ENCODE data around the gene PLA2G2F. TPM values are rescaled to one million over a fixed set of nuclear protein-coding genes. Genes with fewer than 3 reads are reported as not detected.

PLA2G2F gene
- total RNA-seq, 4 donors from 2014 or later = not detected

DNA sequence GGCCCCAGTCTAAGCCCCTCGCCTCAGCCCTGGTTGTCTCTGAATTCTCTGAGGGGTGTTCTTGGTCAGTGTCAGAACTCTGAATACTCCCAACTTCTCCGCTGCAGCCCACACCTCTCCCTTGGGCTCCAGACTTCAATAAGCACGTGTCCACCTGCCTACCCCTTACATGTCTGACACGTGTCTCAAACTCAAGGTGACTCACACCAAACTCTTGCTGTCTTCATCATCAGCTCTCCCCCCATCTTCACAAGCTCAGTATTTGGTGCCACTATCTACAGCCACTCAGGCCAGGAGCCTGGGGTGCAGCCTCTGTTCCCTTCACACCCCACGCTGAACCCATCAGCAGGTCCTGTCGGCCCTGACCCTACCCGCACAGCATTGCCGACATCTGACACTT lies 28.0 kb downstream of the PLA2G2F start:
- TF ChIP-seq, protein P1, sequence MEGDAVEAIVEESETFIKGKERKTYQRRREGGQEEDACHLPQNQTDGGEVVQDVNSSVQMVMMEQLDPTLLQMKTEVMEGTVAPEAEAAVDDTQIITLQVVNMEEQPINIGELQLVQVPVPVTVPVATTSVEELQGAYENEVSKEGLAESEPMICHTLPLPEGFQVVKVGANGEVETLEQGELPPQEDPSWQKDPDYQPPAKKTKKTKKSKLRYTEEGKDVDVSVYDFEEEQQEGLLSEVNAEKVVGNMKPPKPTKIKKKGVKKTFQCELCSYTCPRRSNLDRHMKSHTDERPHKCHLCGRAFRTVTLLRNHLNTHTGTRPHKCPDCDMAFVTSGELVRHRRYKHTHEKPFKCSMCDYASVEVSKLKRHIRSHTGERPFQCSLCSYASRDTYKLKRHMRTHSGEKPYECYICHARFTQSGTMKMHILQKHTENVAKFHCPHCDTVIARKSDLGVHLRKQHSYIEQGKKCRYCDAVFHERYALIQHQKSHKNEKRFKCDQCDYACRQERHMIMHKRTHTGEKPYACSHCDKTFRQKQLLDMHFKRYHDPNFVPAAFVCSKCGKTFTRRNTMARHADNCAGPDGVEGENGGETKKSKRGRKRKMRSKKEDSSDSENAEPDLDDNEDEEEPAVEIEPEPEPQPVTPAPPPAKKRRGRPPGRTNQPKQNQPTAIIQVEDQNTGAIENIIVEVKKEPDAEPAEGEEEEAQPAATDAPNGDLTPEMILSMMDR (IDR thresholded peaks at IDR 0.05) = no peak
- H3K4me1 ChIP-seq = no peaks in the 10 kb centered on the region
- DNase-seq = no peak
- H3K9me3 ChIP-seq = no peaks in the 10 kb centered on the region
- 81 to 93% methylated on average over 8 of the region's 8 CpGs for WGBS, 2 donors
- no peak overlapping the region for H3K4me3 ChIP-seq (replicated peaks in 1 of 3)
- no peaks in the 10 kb centered on the region for H3K27me3 ChIP-seq
- H3K27ac ChIP-seq = no peak overlapping the region
- intact Hi-C loops (cut with DNase I) = no loop called here
- H3K36me3 ChIP-seq = no peaks in the 10 kb centered on the region

DNA sequence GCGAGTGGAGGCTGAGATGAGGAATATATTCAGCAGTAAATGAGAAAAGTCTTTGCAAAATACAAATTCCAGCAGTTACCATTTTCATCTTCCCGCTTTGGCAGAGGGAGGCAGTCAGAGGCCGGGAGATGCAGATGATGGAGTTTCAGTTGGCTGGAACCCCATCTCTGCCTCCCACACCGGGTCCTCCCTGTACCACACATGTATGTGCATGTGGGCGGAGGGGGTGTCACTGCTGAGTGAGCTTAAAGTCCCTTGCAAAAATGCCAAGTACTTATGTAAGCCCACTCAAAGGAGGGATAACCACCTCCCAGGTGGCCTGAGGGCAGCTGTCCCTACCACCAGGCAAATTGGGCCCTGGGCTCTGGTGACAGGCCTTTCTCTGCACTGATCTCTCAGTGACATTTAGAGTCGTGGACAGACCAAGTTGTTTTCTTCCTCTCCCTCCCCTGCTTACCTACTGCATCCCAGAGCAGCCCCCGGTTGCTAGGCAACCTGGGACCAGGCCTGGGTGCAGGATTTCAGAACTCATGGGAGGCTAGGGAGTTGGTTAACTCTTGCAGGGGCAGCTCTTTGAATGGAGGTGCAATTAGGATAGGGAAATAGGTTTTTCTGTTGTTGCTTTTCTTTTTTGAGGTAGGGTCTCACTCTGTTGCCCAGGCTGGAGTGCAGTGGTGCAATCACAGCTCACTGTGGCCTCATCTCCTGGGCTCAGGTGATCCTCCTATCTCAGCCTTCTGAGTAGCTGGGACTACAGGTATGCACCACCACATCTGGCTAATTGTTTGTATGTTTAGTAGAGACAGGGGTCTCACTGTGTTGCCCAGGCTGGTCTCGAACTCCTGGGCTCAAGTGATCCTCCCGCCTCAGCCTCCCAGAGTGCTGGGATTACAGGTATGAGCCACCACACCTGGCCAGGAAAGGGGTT lies 29.7 kb downstream of the PLA2G2F start:
- no peaks in the 10 kb centered on the region for H3K27me3 ChIP-seq
- H3K27ac ChIP-seq = no peak overlapping the region
- intact Hi-C loops (cut with DNase I) = no loop called here
- TF ChIP-seq POLR2A (IDR thresholded peaks at IDR 0.05) = no peak
- TF ChIP-seq, protein P1 (IDR thresholded peaks at IDR 0.05) = no peak
- WGBS, 2 donors = 66 to 68% methylated on average over 9 of the region's 9 CpGs
- no peaks in the 10 kb centered on the region for H3K4me1 ChIP-seq
- no peaks in the 10 kb centered on the region for H3K9me3 ChIP-seq
- DNase-seq = no peak
- H3K4me3 ChIP-seq (replicated peaks in 1 of 3) = no peak overlapping the region
- no peaks in the 10 kb centered on the region for H3K36me3 ChIP-seq

DNA sequence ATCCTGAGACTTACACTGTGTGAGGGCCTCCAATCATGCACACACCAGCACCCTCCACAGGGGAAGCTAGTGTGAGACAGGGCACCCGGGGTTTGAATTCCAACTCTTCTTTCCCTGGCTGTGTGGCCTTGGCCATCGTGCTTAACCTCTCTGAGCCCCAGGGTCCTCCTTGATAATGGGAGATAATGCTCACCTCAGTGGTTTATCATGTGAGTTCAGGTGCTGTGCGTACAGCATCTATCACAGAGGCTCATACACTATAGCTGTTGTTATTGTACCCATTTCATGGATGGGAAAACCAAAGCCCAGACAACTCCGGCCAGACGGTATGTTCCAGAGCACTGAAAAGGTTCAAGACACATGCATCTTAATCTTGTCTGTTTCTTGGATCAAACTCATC lies 30.8 kb downstream of the PLA2G2F start:
- H3K4me3 ChIP-seq (replicated peaks in 1 of 3) = no peak overlapping the region
- no peaks in the 10 kb centered on the region for H3K9me3 ChIP-seq
- H3K4me1 ChIP-seq = no peaks in the 10 kb centered on the region
- no peak for TF ChIP-seq POLR2A (IDR thresholded peaks at IDR 0.05)
- TF ChIP-seq, protein P1 (IDR thresholded peaks at IDR 0.05) = no peak
- WGBS, 2 donors = 83 to 89% methylated on average over 5 of the region's 5 CpGs
- intact Hi-C loops (cut with DNase I) = no loop called here
- no peaks in the 10 kb centered on the region for H3K36me3 ChIP-seq
- no peaks in the 10 kb centered on the region for H3K27me3 ChIP-seq
- no peak for DNase-seq
- H3K27ac ChIP-seq = no peak overlapping the region

DNA sequence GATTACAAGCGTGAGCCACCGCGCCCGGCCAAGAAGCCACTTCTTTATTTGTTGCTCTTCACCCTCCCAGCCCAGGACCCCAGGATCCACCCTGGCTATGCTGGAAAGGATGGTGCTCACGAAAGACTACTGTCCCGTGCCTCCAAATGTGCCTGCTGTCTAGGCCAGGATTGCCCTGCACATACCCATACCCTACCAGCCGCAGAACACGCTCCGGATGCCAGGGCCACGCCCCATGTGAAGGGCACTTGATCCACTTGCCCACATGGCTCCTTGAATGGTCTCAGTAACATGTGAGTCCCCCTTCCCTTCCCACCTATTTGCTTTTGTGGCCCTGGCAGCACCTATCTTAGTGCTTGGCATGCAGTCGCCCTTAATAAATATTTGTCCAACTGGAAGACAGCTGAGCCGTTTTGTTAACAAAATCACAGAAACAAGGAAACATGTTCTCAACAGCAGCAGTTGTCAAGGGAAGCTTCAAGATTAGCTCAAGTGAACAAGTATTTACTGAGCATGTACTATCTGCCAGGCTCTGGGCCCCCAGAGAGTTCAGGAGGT lies 33.0 kb downstream of the PLA2G2F start:
- Histone ChIP-seq H3K27me3 (no peaks in the 10 kb centered on the region), H3K36me3 (no peaks in the 10 kb centered on the region), H3K4me3 (replicated peaks in 1 of 3) (no peak overlapping the region), H3K27ac (no peak overlapping the region), H3K4me1 (no peaks in the 10 kb centered on the region), H3K9me3 (no peaks in the 10 kb centered on the region)
- no peak for TF ChIP-seq POLR2A (IDR thresholded peaks at IDR 0.05)
- TF ChIP-seq, protein P1 (IDR thresholded peaks at IDR 0.05) = no peak
- WGBS, 2 donors = 91 to 95% methylated on average over 12 of the region's 12 CpGs
- intact Hi-C loops (cut with DNase I) = no loop called here
- DNase-seq = no peak
